Uterus (tissue), 4 donors: ENCODE results near the gene UBE2Q1. TPM values are rescaled to one million over a fixed set of nuclear protein-coding genes. Genes with fewer than 3 reads are reported as not detected.

Experiments
- DNase-seq, 2 donors: peaks; one replicate each; pipeline ENCODE4 v3.0.0-alpha.2; 2019 to 2020
- H3K27ac ChIP-seq, 2 donors: fragments of 200-600 bp; sonication (generic); 1 replicate in 1 of 2; 2 replicates in 1 of 2; pipeline ENCODE4 v1.5.1; 2016 to 2018
- H3K27me3 ChIP-seq, 2 donors: fragments of 200-600 bp; sonication (generic); one replicate each; pipeline ENCODE4 v1.5.1; 2018 to 2019; ENCODE audit warnings: control low read depth in 1 of 2
- H3K36me3 ChIP-seq, 2 donors: fragments of 200-600 bp; sonication (generic); one replicate each; pipeline ENCODE4 v1.5.1; 2019; ENCODE audit warnings: control low read depth in 1 of 2
- H3K4me1 ChIP-seq, 2 donors: fragments of 200-600 bp; sonication (generic); one replicate each; pipeline ENCODE4 v1.5.1; 2018 to 2019; ENCODE audit warnings: control low read depth in 1 of 2
- H3K4me3 ChIP-seq, 2 donors: fragments of 200-600 bp; sonication (generic); 1 replicate in 1 of 2; 2 replicates in 1 of 2; pipeline ENCODE4 v1.5.1; 2018 to 2019; ENCODE audit warnings: mild to moderate bottlenecking in 1 of 2
- H3K9me3 ChIP-seq, 2 donors: fragments of 200-600 bp; sonication (generic); one replicate each; pipeline ENCODE4 v1.5.1; 2019; ENCODE audit warnings: control low read depth in 1 of 2
- CTCF ChIP-seq, 4 experiments: fragments of 200-600 bp in 2 of 4; fragments of 450-650 bp in 2 of 4; sonication (generic) in 2 of 4; IDR thresholded peaks; one replicate each; pipeline ENCODE4 v1.5.1; 2016 to 2019; ENCODE audit warnings: antibody characterized with exemption in 4 of 4, mild to moderate bottlenecking in 2 of 4, moderate library complexity in 1 of 4
- POLR2A ChIP-seq, 2 donors: fragments of 450-650 bp; IDR thresholded peaks; one replicate each; pipeline ENCODE4 v1.6.1; 2016; ENCODE audit warnings: antibody characterized with exemption in 2 of 2, mild to moderate bottlenecking in 1 of 2, moderate library complexity in 1 of 2
- intact Hi-C: fragments of 100-400 bp; cut with DNase I; formaldehyde crosslinking; loops from one replicate; pipeline ENCODE4 v1.15.1; 2023; ENCODE audit warnings: low total_unique reads
- total RNA-seq, 4 donors: library from RNA; depleted of rRNA in 3 of 4; stranded (reverse); fragments of >200 nt in 3 of 4; gene quantifications; one replicate each; pipeline versions ENCODE4 v1.1.0 to v1.2.4, GENCODE V29; 2014 to 2023
- donor health status: DM: yes; HTN: yes; CAD: no.

The UBE2Q1 gene
- total RNA-seq, 4 donors from 2014 or later, result 5.4 to 69.7 (median 28.4) TPM

- intact Hi-C loops, result no loop called here
- no peaks in the 10 kb centered on the region for H3K36me3 ChIP-seq
- no peak for DNase-seq
These were observed 26.0 kb upstream of the UBE2Q1 start for GRCh38 chr1:154584267-154584994.

DNA sequence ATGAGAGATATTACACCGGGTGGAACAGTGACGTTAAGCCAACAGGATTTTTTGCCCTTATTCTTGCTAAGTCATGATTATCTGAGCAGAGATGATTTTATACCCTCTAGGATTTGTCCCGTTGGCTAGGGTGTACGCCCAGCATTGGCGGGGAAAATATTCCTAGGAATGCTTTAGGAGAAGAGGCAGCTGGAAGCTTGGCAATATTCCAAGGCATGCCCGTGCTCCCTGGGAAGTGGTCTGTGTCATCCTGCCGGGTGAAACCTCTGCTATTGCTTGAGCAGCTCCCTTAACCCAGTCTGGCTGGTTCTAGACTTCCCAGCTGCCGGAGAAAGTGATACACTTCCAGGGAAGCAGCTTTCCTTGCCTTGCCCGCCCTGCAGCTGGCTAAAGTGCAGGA, 25.3 kb upstream of the UBE2Q1 start:
- no peaks in the 10 kb centered on the region for H3K9me3 ChIP-seq
- TF ChIP-seq POLR2A (IDR thresholded peaks at IDR 0.05), result no peak
- no peak for TF ChIP-seq CTCF (IDR thresholded peaks at IDR 0.05)
- no peak overlapping the region for H3K4me3 ChIP-seq
- no peaks in the 10 kb centered on the region for H3K4me1 ChIP-seq
- no peak overlapping the region for H3K27ac ChIP-seq
- intact Hi-C loops, result no loop called here
- no peak for DNase-seq
- H3K27me3 ChIP-seq, result no peaks in the 10 kb centered on the region
- H3K36me3 ChIP-seq, result no peaks in the 10 kb centered on the region

More at GRCh38 chr1:154584267-154584994, 26.0 kb upstream of the UBE2Q1 start:
- Histone ChIP-seq H3K4me3 (no peak overlapping the region), H3K9me3 (no peaks in the 10 kb centered on the region), H3K4me1 (no peaks in the 10 kb centered on the region), H3K27me3 (no peaks in the 10 kb centered on the region), H3K27ac (no peak overlapping the region)
- no peak for TF ChIP-seq POLR2A (IDR thresholded peaks at IDR 0.05)
- TF ChIP-seq CTCF (IDR thresholded peaks at IDR 0.05), result no peak

GRCh38 chr1:154582885-154583284, 24.4 kb upstream of the UBE2Q1 start:
- TF ChIP-seq POLR2A (IDR thresholded peaks at IDR 0.05) (no peak), CTCF (IDR thresholded peaks at IDR 0.05) (no peak)
- Histone ChIP-seq H3K36me3 (no peaks in the 10 kb centered on the region), H3K4me1 (no peaks in the 10 kb centered on the region), H3K27ac (no peak overlapping the region), H3K9me3 (no peaks in the 10 kb centered on the region), H3K27me3 (no peaks in the 10 kb centered on the region), H3K4me3 (no peak overlapping the region)
- DNase-seq, result no peak
- intact Hi-C loops, result no loop called here

DNA sequence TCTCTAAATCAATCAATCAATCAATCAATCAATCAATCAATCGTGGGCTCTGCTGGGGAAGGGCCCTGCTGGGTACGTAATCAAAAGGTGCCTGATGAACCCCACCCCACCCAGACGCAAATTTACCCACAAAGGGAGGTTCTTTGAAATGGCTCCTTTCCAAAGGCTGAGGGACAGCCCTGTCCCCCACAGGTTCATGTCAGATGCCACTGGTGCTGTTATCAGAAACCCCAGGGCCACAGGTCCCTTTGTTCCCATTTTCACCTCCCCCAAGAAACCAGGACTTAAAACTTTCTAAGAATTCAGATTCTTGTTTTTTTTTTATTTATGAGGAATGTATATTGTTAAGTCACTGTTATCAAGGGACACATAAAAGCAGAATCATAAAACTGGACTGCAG, 23.3 kb upstream of the UBE2Q1 start:
- no peak for TF ChIP-seq POLR2A (IDR thresholded peaks at IDR 0.05)
- TF ChIP-seq CTCF (IDR thresholded peaks at IDR 0.05), result no peak
- DNase-seq, result no peak
- H3K27me3 ChIP-seq, result no peaks in the 10 kb centered on the region
- intact Hi-C loops, result no loop called here
- H3K36me3 ChIP-seq, result no peaks in the 10 kb centered on the region
- no peaks in the 10 kb centered on the region for H3K4me1 ChIP-seq
- no peak overlapping the region for H3K27ac ChIP-seq
- no peak overlapping the region for H3K4me3 ChIP-seq
- no peaks in the 10 kb centered on the region for H3K9me3 ChIP-seq

DNA sequence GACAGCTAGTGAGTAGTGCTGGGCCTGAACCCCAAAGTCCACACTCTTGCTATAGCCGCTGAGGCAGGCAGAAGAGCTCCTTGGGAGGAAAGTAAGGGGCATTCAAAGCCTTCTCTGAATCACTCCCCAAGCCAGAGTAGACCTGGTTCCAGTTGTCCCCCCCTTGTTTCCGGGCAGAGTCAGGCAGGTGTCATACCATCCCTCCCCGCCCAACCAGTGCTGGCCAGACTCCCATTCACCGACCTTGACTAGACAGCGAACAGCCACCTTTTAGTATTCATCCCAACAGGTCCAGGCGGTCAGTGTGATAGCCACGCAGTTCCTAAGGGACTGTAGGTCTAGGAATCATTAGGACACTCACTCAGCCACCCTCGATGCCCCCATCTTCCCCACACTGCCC, 20.9 kb upstream of the UBE2Q1 start:
- no peak for TF ChIP-seq POLR2A (IDR thresholded peaks at IDR 0.05)
- no peak for TF ChIP-seq CTCF (IDR thresholded peaks at IDR 0.05)
- H3K27me3 ChIP-seq, result no peaks in the 10 kb centered on the region
- H3K9me3 ChIP-seq, result no peaks in the 10 kb centered on the region
- DNase-seq, result no peak
- intact Hi-C loops, result loop anchor here (10.0 kb wide), 1 partner anchor 305 kb away; no protein-coding TSS in a partner anchor
- H3K36me3 ChIP-seq, result no peaks in the 10 kb centered on the region
- no peak overlapping the region for H3K27ac ChIP-seq
- H3K4me3 ChIP-seq, result no peak overlapping the region
- H3K4me1 ChIP-seq, result no peaks in the 10 kb centered on the region
